HG03469 (cell line): Measurements from ENCODE around the gene WDR82.

ENCODE experiments used
- ATAC-seq: cut with Tn5 transposase; IDR thresholded peaks from one replicate; pipeline ENCODE4 v1.9.1; 2021; ENCODE audit warnings: mild to moderate bottlenecking, moderate library complexity, moderate number of reproducible peaks; ENCODE audit not compliant: unreplicated experiment

Gene WDR82

DNA sequence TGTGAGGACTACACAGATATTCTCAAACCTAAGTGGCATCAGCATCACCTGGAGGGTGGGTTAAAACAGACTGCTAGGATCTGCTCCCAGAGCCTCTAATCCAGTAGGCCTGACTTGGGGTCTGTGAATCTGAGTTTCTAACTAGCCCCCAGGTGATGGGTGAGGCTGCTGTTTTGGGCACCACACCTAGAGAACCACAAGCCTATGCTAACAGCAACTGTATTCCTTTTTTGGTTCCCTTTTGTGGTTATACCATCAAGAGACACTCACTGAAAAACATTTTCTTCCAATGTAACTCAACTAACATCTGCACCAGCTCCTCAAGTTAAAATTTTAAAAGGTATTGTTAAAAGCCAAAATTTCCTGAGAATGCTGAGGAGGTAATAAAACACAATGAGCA, 16.0 kb downstream of the WDR82 start:
- ATAC-seq = no peak

DNA sequence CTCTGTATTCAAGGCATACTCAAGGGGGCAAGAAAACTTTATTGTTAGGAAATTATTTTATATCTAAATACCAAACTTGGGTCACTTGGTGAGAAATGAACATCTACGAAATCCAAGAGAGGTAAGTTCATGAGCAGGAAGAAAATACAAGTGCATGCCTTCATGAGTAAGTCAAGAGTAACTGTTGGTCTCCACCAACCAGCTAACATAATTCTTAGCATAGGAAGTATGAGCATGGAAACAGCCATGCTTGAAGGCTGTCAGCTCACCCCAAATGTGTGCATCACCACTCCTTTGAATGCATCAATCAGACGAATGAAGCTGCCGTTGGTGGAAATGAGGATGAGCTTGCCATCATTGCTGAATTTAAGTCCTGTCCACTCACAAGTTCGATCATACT, 19.0 kb downstream of the WDR82 start:
- ATAC-seq = no peak

- ATAC-seq = no peak
Observed at GRCh38 chr3:52259035-52259434, 19.4 kb downstream of the WDR82 start.

GRCh38 chr3:52257911-52258310, 20.5 kb downstream of the WDR82 start:
- no peak for ATAC-seq

- ATAC-seq = no peak
Observed at GRCh38 chr3:52256622-52257021, 21.8 kb downstream of the WDR82 start.

- ATAC-seq = no peak
Observed at GRCh38 chr3:52256159-52256558, 22.3 kb downstream of the WDR82 start.

GRCh38 chr3:52254608-52255007, 23.8 kb downstream of the WDR82 start:
- ATAC-seq = no peak

- ATAC-seq = peak; percentile 73
Observed at GRCh38 chr3:52253314-52254304, 24.8 kb downstream of the WDR82 start.

DNA sequence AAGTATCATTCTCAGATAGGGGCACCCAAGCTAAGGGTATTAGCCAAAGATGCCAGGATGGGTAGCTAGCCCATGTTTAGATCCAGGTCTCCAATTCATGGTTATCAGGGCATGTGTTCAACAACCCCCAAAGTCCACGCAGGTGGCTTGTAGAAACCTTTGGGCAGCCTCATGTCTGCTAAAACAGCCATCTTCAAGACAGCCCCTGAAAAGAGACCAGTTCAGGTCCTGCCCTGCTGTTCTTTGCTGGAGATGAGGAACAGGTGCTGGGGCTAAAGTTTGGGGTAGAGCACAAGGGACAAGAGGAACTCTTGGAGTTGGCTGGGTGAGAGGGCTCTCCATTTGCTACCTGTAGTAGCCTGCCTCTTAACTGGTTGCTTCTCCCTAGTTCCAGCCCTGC, 28.3 kb downstream of the WDR82 start:
- no peak for ATAC-seq

- no peak for ATAC-seq
Observed at GRCh38 chr3:52249683-52250082, 28.8 kb downstream of the WDR82 start.

GRCh38 chr3:52248816-52249547, 29.5 kb downstream of the WDR82 start:
- ATAC-seq = no peak

DNA sequence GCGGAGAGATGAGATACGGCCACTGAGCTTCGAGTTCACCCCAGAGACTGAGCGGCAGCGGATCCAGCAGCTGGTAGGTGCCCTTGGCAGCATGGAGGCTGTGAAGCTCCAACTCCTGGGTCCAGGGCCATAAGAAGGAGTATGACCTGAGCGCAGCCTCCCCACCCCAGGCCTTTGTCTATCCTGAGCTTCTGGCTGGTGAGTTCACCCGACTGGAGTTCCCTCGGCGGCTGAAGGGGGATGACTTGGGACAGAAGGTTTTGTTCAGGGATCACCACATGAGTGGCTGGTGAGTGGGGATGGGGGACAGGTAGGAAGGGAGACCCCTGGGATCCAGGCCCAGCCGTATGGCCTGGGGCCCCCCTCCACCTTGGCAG, 30.3 kb downstream of the WDR82 start:
- ATAC-seq = no peak

DNA sequence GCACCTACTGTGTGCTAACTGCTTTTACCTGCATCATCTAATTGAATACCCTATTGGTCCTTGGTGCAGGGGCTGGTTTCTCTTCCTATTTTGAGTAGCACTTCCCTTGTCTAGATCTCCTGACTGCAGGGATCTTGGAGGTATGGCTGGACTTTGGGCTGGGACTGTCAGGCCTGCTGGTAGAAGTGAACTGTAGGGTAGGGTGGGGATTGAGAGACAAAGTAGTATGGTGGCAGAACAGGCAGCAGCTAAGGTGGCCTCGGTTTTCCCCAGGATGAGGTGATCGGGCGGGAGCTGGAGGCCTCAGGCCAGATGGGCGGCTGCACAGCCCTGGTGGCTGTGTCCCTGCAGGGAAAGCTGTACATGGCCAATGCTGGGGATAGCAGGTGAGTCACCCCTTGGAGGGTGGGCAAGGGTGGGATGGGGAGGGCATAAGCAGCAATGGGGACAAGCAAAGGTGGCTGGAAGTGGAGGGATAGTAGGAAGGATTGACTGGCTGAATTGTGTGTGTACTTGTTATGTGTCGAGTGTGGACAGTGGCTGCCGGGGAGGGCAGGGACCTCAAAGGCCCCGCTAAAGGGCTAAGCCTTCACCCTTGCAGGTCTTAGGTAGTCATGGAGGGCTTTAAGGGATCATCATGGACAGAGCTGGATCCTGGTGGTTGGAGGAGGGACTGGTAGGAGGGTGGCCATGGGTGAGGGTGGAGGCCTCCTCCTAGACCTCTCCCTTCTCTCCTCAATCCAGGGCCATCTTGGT, 30.9 kb downstream of the WDR82 start:
- ATAC-seq = no peak

DNA sequence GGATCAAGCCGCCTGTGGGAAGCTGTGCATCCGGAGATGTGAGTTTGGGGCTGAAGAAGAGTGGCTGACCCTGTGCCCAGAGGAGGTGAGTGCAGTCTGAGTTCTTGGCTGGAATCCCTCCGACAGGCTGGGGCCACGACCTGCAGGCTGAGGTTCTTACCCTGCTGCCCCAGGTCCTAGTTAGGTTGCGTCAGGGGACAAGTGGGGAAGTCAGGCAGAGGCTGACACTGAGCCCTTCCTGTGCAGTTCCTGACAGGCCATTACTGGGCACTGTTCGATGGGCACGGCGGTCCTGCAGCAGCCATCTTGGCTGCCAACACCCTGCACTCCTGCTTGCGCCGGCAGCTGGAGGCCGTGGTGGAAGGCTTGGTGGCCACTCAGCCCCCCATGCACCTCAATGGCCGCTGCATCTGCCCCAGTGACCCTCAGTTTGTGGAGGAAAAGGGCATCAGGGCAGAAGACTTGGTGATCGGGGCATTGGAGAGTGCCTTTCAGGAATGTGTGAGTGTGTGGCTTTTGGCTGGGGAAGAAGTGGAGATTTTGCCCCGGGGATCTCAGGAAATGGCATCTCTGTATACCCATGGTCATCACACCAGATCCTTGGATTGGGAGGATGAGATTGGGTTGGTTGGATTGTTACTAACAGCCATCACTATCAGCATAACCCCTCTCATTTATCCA, 31.6 kb downstream of the WDR82 start:
- ATAC-seq = no peak

GRCh38 chr3:52246264-52246620, 32.2 kb downstream of the WDR82 start:
- ATAC-seq = no peak

DNA sequence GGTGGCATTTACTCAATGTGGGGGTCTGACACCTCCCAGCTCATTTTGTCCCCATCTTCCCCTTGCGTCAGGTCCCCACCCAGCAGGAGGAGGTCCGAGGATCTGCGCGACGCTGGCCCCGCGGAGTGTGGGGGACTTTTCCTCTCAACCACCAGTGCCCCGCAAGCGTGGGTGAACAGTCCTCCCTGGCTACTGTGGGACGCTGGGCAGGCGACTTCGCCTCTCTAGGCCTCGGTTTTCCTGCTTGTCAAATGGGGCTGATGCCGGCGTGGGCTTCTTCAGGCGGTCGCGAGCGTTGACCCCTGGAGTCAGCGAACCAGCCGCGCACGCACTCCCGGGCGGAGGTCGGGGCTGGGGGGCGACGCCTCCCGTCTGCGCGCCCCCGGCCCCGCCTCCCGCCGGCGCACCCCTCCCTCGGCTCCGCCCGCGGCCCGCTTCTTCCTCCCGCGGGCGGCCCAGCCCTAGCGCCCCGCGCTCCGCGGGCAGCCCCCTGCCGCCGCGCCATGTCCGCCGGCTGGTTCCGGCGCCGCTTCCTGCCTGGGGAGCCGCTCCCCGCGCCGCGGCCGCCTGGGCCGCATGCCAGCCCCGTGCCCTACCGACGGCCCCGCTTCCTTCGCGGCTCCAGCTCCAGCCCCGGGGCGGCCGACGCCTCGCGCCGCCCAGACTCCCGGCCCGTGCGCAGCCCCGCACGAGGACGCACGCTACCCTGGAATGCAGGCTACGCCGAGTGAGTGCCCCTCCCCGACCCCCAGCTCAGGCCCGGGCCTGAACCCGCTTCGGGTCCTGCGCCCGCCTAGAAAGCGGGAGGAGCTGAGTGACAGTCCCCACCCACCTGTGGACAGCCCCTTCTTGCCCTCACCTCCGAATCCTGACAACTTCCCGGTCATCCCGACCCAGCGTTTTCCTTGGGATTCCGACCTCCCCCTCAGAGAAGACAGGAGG, 32.9 kb downstream of the WDR82 start, which contains the start of gene PPM1M:
PPM1M (plus strand) TSS at position 438 of the 942 bp plus-strand sequence; CDS start at position 504, 66 bp downstream.
- ATAC-seq = no peak

DNA sequence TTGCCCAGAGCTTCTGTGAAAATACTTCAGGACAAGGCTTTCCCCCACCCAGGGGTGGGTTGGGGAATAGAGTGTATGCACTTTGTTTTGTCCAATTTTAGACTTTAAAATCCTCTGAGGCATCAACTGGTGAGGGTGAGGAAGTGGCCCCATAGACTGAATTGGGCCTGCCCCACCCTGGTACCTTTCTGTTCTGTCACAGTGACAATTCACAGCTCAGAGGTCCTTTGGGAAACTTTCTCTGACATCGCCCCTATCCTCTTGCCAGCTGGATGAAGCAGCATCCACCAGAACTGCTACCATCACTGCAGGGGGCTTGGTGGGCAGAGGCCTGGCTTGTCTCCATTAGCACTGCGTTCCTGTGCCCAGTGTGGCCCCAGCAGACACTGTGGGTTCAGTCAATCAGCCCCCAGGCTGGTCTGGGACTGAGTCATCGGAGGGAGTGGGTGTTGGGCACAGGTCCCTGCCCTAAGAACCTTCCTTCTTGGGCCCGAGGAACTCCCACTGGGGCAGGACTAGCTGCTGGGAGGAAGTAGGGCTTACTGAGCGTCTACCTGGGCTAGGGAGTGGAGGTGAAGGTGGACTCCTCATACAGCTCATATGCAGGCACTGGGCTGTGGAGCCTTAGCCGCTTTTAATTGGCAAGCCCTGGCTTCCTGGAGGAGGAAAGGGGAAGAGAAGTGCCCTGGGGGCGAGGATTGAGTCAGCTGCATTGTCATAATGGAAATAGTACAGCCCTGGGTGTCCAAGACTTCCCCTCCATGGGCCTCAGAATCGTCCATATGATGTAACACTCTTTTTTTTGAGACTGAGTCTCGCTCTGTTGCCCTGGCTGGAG, 34.4 kb downstream of the WDR82 start:
- no peak for ATAC-seq

DNA sequence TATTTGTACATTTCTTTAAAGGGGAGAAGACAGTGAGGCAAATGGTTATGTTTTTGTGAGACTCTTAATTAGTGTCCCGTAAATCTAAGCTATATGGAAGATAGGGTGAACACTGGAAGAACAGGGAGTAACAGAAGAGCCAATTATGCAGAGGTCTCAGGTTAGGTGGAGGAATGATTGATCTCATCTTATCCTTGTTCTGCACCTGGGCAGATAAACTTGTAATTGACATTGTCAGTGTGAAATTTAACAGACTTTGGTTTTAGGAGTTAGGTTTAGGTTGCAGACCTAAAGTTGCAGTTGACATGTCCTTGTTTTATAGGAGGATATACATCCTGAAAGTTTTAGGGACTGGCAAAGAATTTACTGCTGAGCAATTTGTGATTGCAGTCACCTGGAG, 36.4 kb downstream of the WDR82 start:
- ATAC-seq = no peak
